PC-9 (cell line): Measurements from ENCODE around the gene GABRR2. TPM values are rescaled to one million over a fixed set of nuclear protein-coding genes. Genes with fewer than 3 reads are reported as not detected.

Source experiments
- BruUV-seq: library from RNA; stranded (reverse); fragments of 400-500 nt; replicated peaks from 2 replicates; lab custom pipeline; 2021; lab: Mats Ljungman, UMichigan
- CTCF ChIA-PET: fragments of 300-600 bp; sonication (Branson Sonifier 250); formaldehyde crosslinking; loops from one replicate; lab custom pipeline; 2022; ENCODE audit warnings: antibody characterized with exemption; lab: Charles Lee
- POLR2A ChIA-PET: fragments of 300-600 bp; sonication (Branson Sonifier 250); formaldehyde crosslinking; loops from one replicate; lab custom pipeline; 2022; ENCODE audit warnings: antibody characterized with exemption; ENCODE audit not compliant: unreplicated experiment; lab: Charles Lee
- DNase-seq, 2 experiments: peaks; one replicate each; pipeline versions ENCODE4 v3.0.0 to v3.0.0-alpha.2; 2015 to 2022; ENCODE audit warnings: mixed read lengths in 1 of 2
- H2AFZ ChIP-seq: fragments of 200-600 bp; sonication (generic); 2 replicates; pipeline ENCODE4 v1.8.1; 2017; ENCODE audit warnings: antibody characterized with exemption
- H3F3A ChIP-seq: fragments of 200-600 bp; sonication (generic); 2 replicates; pipeline ENCODE4 v1.8.1; 2017; ENCODE audit warnings: antibody characterized with exemption, mild to moderate bottlenecking, low read depth; ENCODE audit not compliant: insufficient read depth
- H3K27ac ChIP-seq: fragments of 200-600 bp; sonication (generic); 2 replicates; pipeline ENCODE4 v1.6.1; 2016; ENCODE audit warnings: mixed run types
- H3K27me3 ChIP-seq: fragments of 200-600 bp; sonication (generic); 2 replicates; pipeline ENCODE4 v1.6.1; 2016; ENCODE audit warnings: low read depth, mixed run types; ENCODE audit not compliant: insufficient read depth
- H3K36me3 ChIP-seq: fragments of 200-600 bp; sonication (generic); 2 replicates; pipeline ENCODE4 v1.6.1; 2016; ENCODE audit warnings: low read depth, mixed run types
- H3K4me1 ChIP-seq: fragments of 200-600 bp; sonication (generic); replicated peaks from 2 replicates; pipeline ENCODE4 v1.6.1; 2016; ENCODE audit warnings: mixed run types; ENCODE audit not compliant: insufficient read depth
- H3K4me2 ChIP-seq: fragments of 200-600 bp; sonication (generic); 2 replicates; pipeline ENCODE4 v1.6.1; 2017; ENCODE audit warnings: mixed run types
- H3K4me3 ChIP-seq: fragments of 200-600 bp; sonication (generic); 2 replicates; pipeline ENCODE4 v1.6.1; 2016; ENCODE audit warnings: mixed run types
- H3K79me2 ChIP-seq: fragments of 200-600 bp; sonication (generic); 2 replicates; pipeline ENCODE4 v1.6.1; 2017; ENCODE audit warnings: low read depth, mixed run types
- H3K9me2 ChIP-seq: fragments of 200-600 bp; sonication (generic); 2 replicates; pipeline ENCODE4 v1.8.1; 2017; ENCODE audit warnings: mild to moderate bottlenecking; ENCODE audit not compliant: insufficient read depth
- H3K9me3 ChIP-seq: fragments of 200-600 bp; sonication (generic); 2 replicates; pipeline ENCODE4 v1.8.1; 2016; ENCODE audit warnings: low read depth; ENCODE audit not compliant: insufficient read depth
- H4K20me1 ChIP-seq: fragments of 200-600 bp; sonication (generic); 2 replicates; pipeline ENCODE4 v1.8.1; 2017; ENCODE audit not compliant: insufficient read depth
- EZH2 ChIP-seq: fragments of 200-600 bp; sonication (generic); IDR thresholded peaks from 2 replicates; pipeline ENCODE4 v1.8.0; 2017; ENCODE audit warnings: antibody characterized with exemption, low read depth
- intact Hi-C: fragments of 100-400 bp; cut with micrococcal nuclease; formaldehyde crosslinking; loops from one replicate; pipeline ENCODE4 v1.10.0; 2022; ENCODE audit not compliant: unreplicated experiment
- total RNA-seq: library from RNA; stranded (reverse); gene quantifications from 2 replicates; pipeline ENCODE4 v1.2.3, GENCODE V29; 2021
- TF ChIP-seq, protein P1 (sequence below): fragments of 200-600 bp; sonication (generic); conservative IDR thresholded peaks from 2 replicates; pipeline ENCODE4 v1.6.1; 2017; ENCODE audit warnings: mixed run types, antibody characterized with exemption, mild to moderate bottlenecking, moderate library complexity

Gene GABRR2
- total RNA-seq, 1 experiment from 2014 or later = 0.52 TPM

DNA sequence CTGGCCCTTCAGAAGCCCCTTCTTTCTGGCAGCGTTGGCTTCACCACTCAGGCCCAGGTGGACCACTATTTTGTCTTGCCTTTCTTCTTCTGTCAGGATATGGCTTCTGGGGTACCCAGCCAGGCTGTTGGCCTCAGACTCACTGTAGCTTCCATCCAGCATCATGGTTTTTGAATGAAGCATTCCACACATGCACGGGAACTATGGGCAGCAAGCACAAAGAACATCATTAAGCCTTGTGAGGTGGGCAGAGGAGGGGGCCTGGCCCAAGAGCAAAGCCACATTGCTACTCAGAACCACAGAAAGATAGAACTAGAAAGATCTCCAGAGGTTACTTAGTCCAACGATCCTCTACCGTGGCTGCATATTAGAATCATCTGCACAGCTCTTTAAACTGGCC, 57.3 kb downstream of the GABRR2 start:
- Histone ChIP-seq H3K27me3 (no peaks in the 10 kb centered on the region), H3K9me2 (no peaks in the 10 kb centered on the region), H3K79me2 (no peaks in the 10 kb centered on the region), H3F3A (no peaks in the 10 kb centered on the region), H3K4me2 (no peak overlapping the region), H3K36me3 (no peaks in the 10 kb centered on the region), H4K20me1 (no peaks in the 10 kb centered on the region), H3K4me1 (no peaks in the 10 kb centered on the region), H2AFZ (no peak overlapping the region), H3K27ac (no peak overlapping the region), H3K9me3 (no peaks in the 10 kb centered on the region), H3K4me3 (no peak overlapping the region)
- no TSS peak for BruUV-seq
- TF ChIP-seq EZH2 = no peak
- TF ChIP-seq, protein P1, sequence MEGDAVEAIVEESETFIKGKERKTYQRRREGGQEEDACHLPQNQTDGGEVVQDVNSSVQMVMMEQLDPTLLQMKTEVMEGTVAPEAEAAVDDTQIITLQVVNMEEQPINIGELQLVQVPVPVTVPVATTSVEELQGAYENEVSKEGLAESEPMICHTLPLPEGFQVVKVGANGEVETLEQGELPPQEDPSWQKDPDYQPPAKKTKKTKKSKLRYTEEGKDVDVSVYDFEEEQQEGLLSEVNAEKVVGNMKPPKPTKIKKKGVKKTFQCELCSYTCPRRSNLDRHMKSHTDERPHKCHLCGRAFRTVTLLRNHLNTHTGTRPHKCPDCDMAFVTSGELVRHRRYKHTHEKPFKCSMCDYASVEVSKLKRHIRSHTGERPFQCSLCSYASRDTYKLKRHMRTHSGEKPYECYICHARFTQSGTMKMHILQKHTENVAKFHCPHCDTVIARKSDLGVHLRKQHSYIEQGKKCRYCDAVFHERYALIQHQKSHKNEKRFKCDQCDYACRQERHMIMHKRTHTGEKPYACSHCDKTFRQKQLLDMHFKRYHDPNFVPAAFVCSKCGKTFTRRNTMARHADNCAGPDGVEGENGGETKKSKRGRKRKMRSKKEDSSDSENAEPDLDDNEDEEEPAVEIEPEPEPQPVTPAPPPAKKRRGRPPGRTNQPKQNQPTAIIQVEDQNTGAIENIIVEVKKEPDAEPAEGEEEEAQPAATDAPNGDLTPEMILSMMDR = no peak
- POLR2A ChIA-PET = no interaction called here
- DNase-seq = no peak
- intact Hi-C loops = no loop called here
- CTCF ChIA-PET = no interaction called here

DNA sequence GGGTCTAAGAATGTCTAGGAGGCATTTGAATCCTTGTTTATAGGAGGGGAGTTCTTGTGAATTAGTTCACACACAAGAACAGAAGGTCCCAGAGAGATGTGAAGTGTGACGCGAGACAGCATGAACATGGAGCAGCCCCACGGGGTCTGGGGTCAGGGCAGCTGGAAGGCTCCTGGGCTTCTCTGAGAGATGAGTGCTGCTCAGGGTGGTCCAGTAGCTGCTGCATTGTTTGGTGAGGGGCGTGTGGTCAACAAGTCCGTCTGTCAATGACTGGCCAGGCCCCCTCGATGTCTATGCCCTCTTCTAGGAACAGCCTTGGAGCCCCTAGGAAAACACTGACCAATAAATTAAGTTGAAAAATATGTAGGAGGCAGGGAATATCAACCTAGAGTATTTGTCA, 57.8 kb downstream of the GABRR2 start:
- H3K79me2 ChIP-seq = no peaks in the 10 kb centered on the region
- H3K9me3 ChIP-seq = no peaks in the 10 kb centered on the region
- DNase-seq = no peak
- H3K4me2 ChIP-seq = no peak overlapping the region
- no peaks in the 10 kb centered on the region for H4K20me1 ChIP-seq
- ChIA-PET CTCF (no interaction called here), POLR2A (no interaction called here)
- H3K27ac ChIP-seq = no peak overlapping the region
- H2AFZ ChIP-seq = no peak overlapping the region
- H3K36me3 ChIP-seq = no peaks in the 10 kb centered on the region
- no peaks in the 10 kb centered on the region for H3F3A ChIP-seq
- no peaks in the 10 kb centered on the region for H3K4me1 ChIP-seq
- H3K27me3 ChIP-seq = no peaks in the 10 kb centered on the region
- TF ChIP-seq EZH2 = no peak
- TF ChIP-seq, protein P1 = no peak
- intact Hi-C loops = no loop called here
- no peaks in the 10 kb centered on the region for H3K9me2 ChIP-seq
- no peak overlapping the region for H3K4me3 ChIP-seq
- BruUV-seq = no TSS peak

DNA sequence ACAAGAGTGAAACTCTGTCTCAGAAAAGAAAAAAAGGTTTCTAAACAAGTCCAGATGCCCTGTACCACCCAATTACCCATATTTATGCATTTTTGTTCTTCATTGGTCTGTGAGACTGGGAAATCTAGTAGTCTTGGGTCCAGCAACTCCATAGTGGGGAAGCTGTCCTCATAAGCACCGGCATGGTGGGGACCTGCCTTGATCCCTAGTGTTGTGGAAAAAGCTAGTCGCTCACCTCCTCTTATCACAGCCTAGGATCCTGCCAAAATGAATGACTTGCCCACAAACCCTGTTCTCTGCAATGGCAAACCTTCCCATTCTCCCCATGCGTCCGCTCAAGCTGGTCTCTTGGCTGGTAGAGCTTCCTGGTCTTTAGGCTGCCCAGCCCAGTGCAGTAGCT, 59.7 kb downstream of the GABRR2 start:
- POLR2A ChIA-PET = interaction anchor here (0.6 kb wide), 1 partner anchor 156 kb away, joined by 3 read pairs; no protein-coding TSS in a partner anchor
- intact Hi-C loops = no loop called here
- Histone ChIP-seq H3K27ac (no peak overlapping the region), H3K9me3 (no peaks in the 10 kb centered on the region), H4K20me1 (no peaks in the 10 kb centered on the region), H3K4me1 (no peaks in the 10 kb centered on the region), H3K79me2 (no peaks in the 10 kb centered on the region), H3K27me3 (no peaks in the 10 kb centered on the region), H3F3A (no peaks in the 10 kb centered on the region), H3K4me2 (no peak overlapping the region), H3K4me3 (no peak overlapping the region), H3K36me3 (no peaks in the 10 kb centered on the region), H3K9me2 (no peaks in the 10 kb centered on the region), H2AFZ (no peak overlapping the region)
- no TSS peak for BruUV-seq
- no peak for DNase-seq
- no peak for TF ChIP-seq EZH2
- TF ChIP-seq, protein P1 = no peak
- CTCF ChIA-PET = no interaction called here
